22Rv1 (cell line): ENCODE measurements around the gene DNMT3A.

Experiments
- CTCF ChIP-seq: fragments of 450-650 bp; IDR thresholded peaks from 2 replicates; pipeline ENCODE4 v1.5.1; 2017; ENCODE audit warnings: mild to moderate bottlenecking
- ZFX ChIP-seq: fragments of 450-650 bp; IDR thresholded peaks from 2 replicates; pipeline ENCODE4 v1.6.1; 2017; ENCODE audit warnings: antibody characterized with exemption, borderline replicate concordance

GRCh38 chr2:25198209-25198525 is 143.6 kb downstream of the DNMT3A start:
- no peak for TF ChIP-seq CTCF
- TF ChIP-seq ZFX = no peak
